Spinal cord (tissue), 10 donors: ENCODE data around the gene ATRIP. TPM values are rescaled to one million over a fixed set of nuclear protein-coding genes. Genes with fewer than 3 reads are reported as not detected.

Source experiments
- DNase-seq, 6 donors: peaks; one replicate each; pipeline versions ENCODE4 v3.0.0 to v3.0.0-alpha.2; 2013 to 2015; ENCODE audit warnings: low spot score in 6 of 6, low read depth in 4 of 6
- H3K27ac ChIP-seq: one replicate; pipeline ENCODE4 v1.5.1; 2013; ENCODE audit warnings: low read depth, low read length, control low read depth
- H3K27me3 ChIP-seq: one replicate; pipeline ENCODE4 v1.6.1; 2013; ENCODE audit warnings: low read length; ENCODE audit not compliant: control insufficient read depth, insufficient read depth
- H3K36me3 ChIP-seq: one replicate; pipeline ENCODE4 v1.6.1; 2013; ENCODE audit warnings: low read length; ENCODE audit not compliant: control insufficient read depth, insufficient read depth
- H3K4me1 ChIP-seq: one replicate; pipeline ENCODE4 v1.6.1; 2013; ENCODE audit warnings: low read length; ENCODE audit not compliant: control insufficient read depth, insufficient read depth
- H3K4me3 ChIP-seq: one replicate; pipeline ENCODE4 v1.5.1; 2013; ENCODE audit warnings: low read depth, low read length, control low read depth
- H3K9me3 ChIP-seq: one replicate; pipeline ENCODE4 v1.6.1; 2013; ENCODE audit warnings: low read length; ENCODE audit not compliant: control insufficient read depth, insufficient read depth
- whole genome bisulfite sequencing: methylation state at CpG from one replicate; pipeline ENCODE4 v1.1.5; 2013; ENCODE audit warnings: missing lambda C conversion rate; ENCODE audit not compliant: insufficient coverage; 5-methylcytosine and 5-hydroxymethylcytosine counted together
- polyA plus RNA-seq, 2 donors: library from polyadenylated mRNA; unstranded; fragments of 120-200 nt; gene quantifications; one replicate each; pipeline ENCODE4 v1.2.1, GENCODE V29; 2013; ENCODE audit not compliant: insufficient read length in 2 of 2
- total RNA-seq, 2 donors: library from RNA; depleted of rRNA in 1 of 2; stranded (reverse); fragments of 120-200 nt in 1 of 2; fragments of >200 nt in 1 of 2; gene quantifications; one replicate each; pipeline versions ENCODE4 v1.2.3 to v1.2.4, GENCODE V29; 2013 to 2014
- donor health status: healthy.

ATRIP gene
- total and polyA plus RNA-seq, 4 donors: 5.5 to 12.8 (median 9.6) TPM

DNA sequence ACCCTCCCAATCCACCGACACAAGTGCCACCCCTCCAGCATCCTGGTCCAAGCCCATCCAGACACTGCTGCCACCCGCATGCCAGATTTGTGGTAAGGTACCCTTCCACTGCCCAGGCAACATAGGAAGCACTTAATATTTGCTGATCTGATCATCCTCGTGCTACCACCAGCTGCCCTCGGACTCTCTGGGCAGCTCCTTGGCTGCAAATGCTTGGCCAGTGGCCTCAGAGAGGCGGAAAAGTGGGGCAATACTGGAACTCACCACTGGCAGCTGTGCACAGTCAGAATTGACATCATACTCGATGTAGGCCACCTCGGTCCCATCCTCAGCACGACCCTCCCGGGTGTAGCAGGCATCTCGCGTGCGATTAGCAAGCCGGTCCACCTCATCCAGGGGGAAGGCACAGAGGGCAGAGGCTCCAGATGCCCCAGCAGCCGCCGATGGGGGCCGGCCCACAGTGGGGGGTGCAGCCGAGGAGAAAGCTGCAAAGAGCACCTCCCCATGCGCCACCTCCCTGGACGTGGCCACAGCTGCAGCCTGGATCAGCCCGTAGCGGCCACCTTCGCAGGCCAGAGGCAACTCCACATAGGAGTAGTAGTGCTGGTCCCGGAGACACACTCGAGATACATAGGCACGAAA lies 23.2 kb upstream of the ATRIP start:
- 83% methylated on average over 25 of the region's 25 CpGs for WGBS
- DNase-seq: no peak
- Histone ChIP-seq H3K4me1 (peaks cover 58% of the 10 kb centered on the region), H3K9me3 (no peaks in the 10 kb centered on the region), H3K27ac (no peak overlapping the region), H3K4me3 (no peak overlapping the region), H3K36me3 (peaks cover 72% of the 10 kb centered on the region), H3K27me3 (no peaks in the 10 kb centered on the region)

- Histone ChIP-seq H3K9me3 (no peaks in the 10 kb centered on the region), H3K4me3 (no peak overlapping the region), H3K27ac (no peak overlapping the region), H3K36me3 (peaks cover 65% of the 10 kb centered on the region), H3K27me3 (no peaks in the 10 kb centered on the region), H3K4me1 (peaks cover 60% of the 10 kb centered on the region)
- no peak for DNase-seq
- 86% methylated on average over 23 of the region's 27 CpGs for WGBS
Measured at GRCh38 chr3:48423883-48424695, 22.4 kb upstream of the ATRIP start.

- Histone ChIP-seq H3K4me3 (peak overlapping the region; percentile 4), H3K27ac (peak overlapping the region; percentile 78), H3K36me3 (peaks cover 52% of the 10 kb centered on the region), H3K4me1 (peaks cover 68% of the 10 kb centered on the region), H3K27me3 (no peaks in the 10 kb centered on the region), H3K9me3 (no peaks in the 10 kb centered on the region)
- peak in 2 of 6 donors; percentile 54 to 80 for DNase-seq
- 24% methylated on average over 12 of the region's 13 CpGs for WGBS
Measured at GRCh38 chr3:48425281-48425812, 21.2 kb upstream of the ATRIP start.

GRCh38 chr3:48426401-48426909 lies 20.1 kb upstream of the ATRIP start:
- WGBS: 27% methylated on average over 11 of the region's 11 CpGs
- Histone ChIP-seq H3K4me1 (peaks cover 71% of the 10 kb centered on the region), H3K4me3 (peak overlapping the region; percentile 3)

DNA sequence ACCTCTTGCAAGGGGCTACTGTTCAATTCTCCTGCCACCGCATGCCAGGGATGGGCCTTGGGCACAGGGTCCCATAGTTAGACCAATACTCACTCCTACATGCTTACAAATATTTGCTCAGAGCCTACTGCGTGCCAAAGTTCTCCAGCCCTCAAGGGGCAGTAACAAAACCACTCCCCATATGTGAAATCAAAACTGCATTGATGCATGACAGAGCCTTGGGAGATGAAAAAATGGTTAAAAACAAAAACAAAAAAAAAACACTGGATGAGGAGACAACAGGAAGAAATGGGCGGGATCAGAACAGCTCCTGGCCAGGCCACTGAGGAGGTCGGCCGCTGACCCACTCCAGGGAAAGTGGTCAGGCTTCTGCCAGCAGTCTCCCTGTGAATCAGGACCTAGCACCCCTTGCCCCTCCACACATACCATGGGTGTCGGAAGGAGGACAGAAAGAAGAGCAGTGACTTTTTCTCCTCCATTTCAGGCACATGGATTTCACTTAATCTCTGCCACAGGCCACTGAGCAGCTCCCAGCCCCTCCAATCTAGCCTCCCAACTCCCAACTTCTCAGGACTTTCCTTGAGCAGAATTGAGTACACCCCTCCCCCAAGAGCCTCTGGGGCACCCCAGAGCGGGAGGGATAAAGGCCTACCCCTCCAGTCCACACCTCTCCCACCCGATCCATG lies 19.4 kb upstream of the ATRIP start:
- WGBS: 31% methylated on average over 4 of the region's 8 CpGs
- DNase-seq: no peak
- Histone ChIP-seq H3K27me3 (no peaks in the 10 kb centered on the region), H3K4me1 (peaks cover 71% of the 10 kb centered on the region), H3K4me3 (peak overlapping the region; percentile 3), H3K36me3 (peaks cover 47% of the 10 kb centered on the region), H3K27ac (peak overlapping the region; percentile 78), H3K9me3 (no peaks in the 10 kb centered on the region)

More at GRCh38 chr3:48426401-48426909, 20.1 kb upstream of the ATRIP start:
- Histone ChIP-seq H3K27me3 (no peaks in the 10 kb centered on the region), H3K27ac (peak overlapping the region; percentile 78), H3K36me3 (peaks cover 47% of the 10 kb centered on the region), H3K9me3 (no peaks in the 10 kb centered on the region)
- peak in 2 of 6 donors; percentile 55 to 86 for DNase-seq

- Histone ChIP-seq H3K36me3 (peaks cover 45% of the 10 kb centered on the region), H3K9me3 (no peaks in the 10 kb centered on the region), H3K27ac (peak overlapping the region; percentile 78), H3K4me1 (peaks cover 70% of the 10 kb centered on the region), H3K4me3 (no peak overlapping the region), H3K27me3 (no peaks in the 10 kb centered on the region)
- 43% methylated on average over 9 of the region's 9 CpGs for WGBS
- peak in 2 of 6 donors; percentile 29 to 40 for DNase-seq
Measured at GRCh38 chr3:48427630-48427962, 18.9 kb upstream of the ATRIP start.

- Histone ChIP-seq H3K27ac (peak overlapping the region; percentile 78), H3K4me1 (peaks cover 65% of the 10 kb centered on the region), H3K27me3 (no peaks in the 10 kb centered on the region), H3K4me3 (peak overlapping the region; percentile 49), H3K36me3 (peaks cover 45% of the 10 kb centered on the region), H3K9me3 (no peaks in the 10 kb centered on the region)
- 17% methylated on average over 7 of the region's 7 CpGs for WGBS
- DNase-seq: peak in 1 of 6 donors; percentile 44
Measured at GRCh38 chr3:48428088-48428571, 18.4 kb upstream of the ATRIP start.

DNA sequence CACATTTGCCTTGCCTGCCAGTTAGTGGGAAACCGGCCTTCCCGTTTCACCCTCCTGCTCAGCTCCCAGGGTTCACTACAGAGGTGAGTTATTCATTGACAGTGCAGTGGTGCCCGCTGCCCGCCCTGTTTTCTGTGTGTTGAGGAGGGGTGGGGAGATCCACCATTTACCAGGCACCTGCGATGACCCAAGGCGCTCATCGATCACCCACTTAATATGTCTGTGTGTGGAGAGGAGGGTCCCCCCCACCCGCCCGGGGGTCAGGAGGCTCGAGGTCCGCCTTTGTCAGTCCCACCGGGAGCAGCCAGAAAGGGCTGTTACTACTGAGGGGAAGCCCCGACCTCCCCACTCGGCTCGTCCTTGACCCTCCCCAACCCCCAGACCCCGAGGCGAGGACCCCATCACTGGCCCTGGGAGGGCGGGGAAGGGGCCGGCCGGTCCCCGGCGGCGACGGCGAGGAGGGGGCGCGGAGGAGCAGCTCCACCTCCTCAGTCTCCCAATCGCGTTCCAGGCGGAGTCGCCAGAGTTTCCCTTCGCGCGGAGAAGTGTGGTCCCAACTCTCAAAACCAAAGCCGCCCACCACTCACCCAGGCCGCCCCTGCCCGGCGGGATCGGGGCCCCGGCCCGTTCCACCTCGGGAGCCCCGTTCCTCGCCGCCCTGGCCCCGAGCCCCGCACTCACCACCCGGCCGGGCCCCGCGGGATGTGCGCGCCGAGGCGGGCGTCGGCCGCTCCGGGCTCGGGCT lies 17.8 kb upstream of the ATRIP start:
- peak overlapping the region; percentile 78 for H3K27ac ChIP-seq
- 0% methylated on average over 52 of the region's 60 CpGs for WGBS

More for the DNA sequence above, 17.8 kb upstream of the ATRIP start:
- Histone ChIP-seq H3K9me3 (no peaks in the 10 kb centered on the region), H3K4me1 (peaks cover 59% of the 10 kb centered on the region), H3K4me3 (peak overlapping the region; percentile 49), H3K27me3 (no peaks in the 10 kb centered on the region), H3K36me3 (peaks cover 45% of the 10 kb centered on the region)
- DNase-seq: peak in 2 of 6 donors; percentile 91
